Measurements from ENCODE around the gene PIP5K1C. TPM values are rescaled to one million over a fixed set of nuclear protein-coding genes. Genes with fewer than 3 reads are reported as not detected.
"Not testable (repeated sequence)": the region's sequence is repeated elsewhere in the genome, so short reads cannot be mapped to it uniquely, and the experiment has no call there.

Gene PIP5K1C
- total RNA-seq, 1 donor from 2014 or later = 58.1 TPM

DNA sequence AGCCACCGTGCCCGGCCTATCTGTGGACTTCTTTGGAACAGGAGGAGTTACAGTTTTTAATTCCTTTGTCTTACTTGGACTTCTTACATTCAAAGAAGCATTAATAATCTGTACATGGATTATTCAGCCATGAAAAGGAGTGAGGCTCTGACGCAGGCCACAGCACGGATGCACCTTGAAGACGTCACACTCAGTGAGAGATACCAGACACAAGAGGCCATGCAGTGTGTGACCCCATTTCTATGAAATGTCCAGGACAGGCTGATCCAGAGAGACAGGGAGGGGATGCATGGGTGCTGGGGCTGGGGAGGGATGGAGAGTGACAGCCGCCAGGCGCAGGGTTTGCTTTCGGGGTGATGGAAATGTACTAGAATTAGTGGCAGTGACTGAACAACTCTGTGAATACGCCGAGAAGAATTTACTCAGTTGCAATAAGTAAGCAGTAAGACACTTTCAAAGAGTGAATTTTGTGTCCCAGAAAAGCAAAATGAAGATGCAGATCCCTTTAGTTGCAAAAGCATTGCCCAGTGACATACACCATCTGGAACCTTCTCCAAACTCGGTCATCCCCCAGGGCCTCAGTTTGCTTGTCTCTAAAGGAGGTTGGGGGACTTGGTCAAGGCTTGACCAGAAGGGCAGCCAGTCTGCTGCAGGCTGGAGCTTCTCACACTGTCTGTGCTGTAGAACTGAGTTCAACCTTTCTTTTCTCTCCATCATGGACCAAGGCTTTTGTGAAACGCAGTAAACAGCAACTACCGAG lies 25.3 kb downstream of the PIP5K1C start:
- DNase-seq (ENCODE audit: low spot score) = no peak

GRCh38 chr19:3673506-3674439 lies 26.5 kb downstream of the PIP5K1C start:
- no peak for DNase-seq (ENCODE audit: low spot score)

DNA sequence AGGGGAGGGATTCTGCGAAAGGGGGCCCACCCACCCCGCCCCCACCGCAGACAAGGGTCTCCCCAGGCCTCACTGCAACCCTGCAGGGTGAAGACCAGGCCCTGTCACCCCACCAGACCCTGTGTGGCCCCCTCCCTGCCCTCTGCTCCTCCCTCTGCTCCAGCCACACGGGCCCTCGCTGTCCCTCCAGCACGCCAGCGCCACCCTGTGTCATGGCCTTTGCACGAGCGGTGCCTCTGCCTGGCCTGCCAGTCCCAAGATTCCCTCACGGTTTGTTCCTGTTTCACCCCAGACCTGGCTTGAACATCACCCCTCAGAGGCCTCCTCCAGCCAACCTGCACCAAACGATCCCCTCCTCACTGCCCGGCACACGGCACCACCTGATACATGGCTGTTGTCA lies 27.3 kb downstream of the PIP5K1C start:
- no peak for DNase-seq (ENCODE audit: low spot score)

GRCh38 chr19:3672575-3672948 lies 27.7 kb downstream of the PIP5K1C start:
- no peak for DNase-seq (ENCODE audit: low spot score)

DNA sequence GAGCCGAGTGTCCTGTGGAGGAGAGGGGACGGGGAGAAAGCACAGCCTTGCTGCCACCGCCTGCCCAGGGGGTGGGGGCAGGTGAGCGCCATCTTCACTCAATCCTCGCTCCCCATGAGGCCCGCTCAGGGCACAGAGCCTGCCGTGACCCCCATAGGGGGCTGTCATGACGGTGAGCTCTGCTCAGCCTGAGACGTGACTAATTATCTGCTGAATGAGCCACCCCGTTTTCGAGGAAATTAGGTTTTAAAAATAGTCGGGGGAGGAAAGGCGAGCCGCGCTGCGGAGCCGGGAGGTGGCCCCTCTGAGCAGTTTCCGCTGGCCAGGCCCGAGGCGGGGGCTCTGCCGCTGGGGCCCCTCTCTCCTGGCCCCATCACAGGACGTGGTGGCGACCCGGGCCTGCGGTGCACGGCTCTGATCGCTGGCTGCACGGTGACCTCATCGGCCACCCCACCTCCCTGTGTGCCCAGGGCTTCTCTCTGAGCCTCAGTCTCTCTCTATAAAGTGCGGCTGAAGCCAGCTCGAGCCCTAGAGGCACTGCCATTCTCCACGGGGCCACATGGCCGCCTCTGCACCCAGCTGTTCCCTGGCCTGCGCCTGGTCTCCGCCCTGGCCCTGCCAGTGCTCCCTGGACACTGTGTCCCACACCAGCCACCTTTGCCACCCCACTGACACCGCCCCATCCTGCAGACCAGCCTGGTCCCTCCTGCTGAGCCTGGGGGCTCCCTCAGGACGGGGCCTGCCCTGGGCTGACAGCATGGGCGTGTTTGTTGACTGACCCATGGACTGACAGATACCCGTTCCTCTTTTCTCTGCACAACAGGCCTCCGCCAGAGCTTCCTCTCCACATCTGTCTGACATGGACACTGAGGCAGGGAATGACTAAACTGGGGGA lies 28.3 kb downstream of the PIP5K1C start:
- no peak for DNase-seq (ENCODE audit: low spot score)

DNA sequence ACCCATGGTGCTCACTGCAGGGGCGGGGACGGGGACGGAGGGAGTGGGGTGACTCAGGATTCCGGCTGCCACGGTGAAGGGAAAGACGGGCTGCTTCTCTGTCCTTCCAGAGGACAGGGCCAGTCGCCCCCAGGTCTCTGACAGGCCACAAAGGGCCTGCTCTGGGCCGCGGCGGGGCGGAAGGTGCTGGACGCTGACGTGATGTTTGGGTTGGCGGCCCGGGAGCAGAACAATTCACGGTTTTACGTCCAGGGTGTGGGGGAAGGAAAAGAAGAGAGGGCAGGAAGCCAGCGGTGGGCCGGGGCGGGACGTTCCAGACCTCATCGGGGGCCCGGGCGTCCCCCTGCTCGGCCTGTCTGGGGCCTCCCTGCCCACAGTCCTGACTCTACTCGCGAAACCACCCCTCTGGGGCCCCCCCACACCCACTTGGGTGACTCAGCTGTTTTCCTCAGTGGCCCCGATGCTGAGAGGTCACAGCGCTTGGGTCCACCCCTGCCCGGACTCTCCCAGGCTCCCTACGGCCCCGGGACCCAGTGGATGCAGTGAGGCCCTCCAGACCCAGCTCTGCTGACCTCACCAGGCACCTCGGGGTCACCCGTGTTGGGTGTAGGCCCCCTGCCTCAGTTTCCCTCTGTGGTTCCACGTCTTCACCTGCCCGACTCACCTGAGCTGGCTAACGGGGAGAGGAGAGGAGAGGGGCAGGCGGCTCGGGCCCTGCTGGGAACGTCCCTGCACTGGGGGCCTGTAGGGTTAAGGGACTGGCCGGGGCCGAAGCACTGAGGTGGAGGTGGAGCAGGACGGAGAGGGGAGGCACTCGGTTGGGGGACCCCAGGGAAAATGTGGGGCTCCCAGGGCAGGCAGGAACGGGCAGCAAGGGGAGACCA lies 29.2 kb downstream of the PIP5K1C start:
- DNase-seq (ENCODE audit: low spot score) = peak; percentile 81

- peak; percentile 88 for DNase-seq (ENCODE audit: low spot score)
These were observed 30.1 kb downstream of the PIP5K1C start for GRCh38 chr19:3669947-3670795.

GRCh38 chr19:3669082-3669946 lies 31.0 kb downstream of the PIP5K1C start:
- no peak for DNase-seq (ENCODE audit: low spot score)

DNA sequence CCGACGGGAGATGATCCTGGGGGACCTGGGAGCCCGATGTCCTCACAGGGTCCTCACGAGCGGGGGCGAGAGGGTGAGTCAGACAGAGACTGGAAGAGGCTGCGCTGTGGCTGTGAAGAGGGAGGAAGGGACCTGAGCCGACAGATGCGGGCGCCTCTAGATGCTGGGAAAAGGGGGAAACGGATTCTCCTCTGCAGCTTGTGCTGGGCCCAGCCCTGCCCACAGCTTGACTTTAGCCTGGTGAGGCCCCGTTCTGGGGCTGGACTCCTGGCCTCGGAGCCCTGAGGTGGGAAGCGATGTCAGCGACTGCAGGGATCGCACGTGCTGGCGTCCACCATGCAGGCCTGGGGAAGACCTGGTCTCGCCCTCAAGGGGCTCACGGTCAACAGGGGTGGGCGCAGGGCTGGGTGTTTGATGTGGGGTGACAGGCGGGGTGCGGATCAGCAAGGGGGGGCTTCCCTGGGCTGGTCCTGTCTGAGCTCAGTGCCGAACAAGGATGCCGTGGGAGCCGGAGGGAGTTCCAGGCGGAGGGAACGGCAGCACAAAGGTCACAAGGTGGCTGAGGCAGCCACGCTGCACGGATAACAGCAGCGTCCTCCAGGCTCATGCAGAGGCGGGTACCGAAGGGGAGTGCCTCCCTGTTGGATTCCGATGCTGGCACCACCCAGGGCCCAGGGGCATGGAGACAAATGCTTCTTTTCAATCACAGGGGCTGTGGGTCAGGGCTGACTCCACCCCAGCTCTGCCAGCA lies 31.8 kb downstream of the PIP5K1C start:
- no peak for DNase-seq (ENCODE audit: low spot score)

- no peak for DNase-seq (ENCODE audit: low spot score)
These were observed 32.5 kb downstream of the PIP5K1C start for GRCh38 chr19:3667766-3668165.

DNA sequence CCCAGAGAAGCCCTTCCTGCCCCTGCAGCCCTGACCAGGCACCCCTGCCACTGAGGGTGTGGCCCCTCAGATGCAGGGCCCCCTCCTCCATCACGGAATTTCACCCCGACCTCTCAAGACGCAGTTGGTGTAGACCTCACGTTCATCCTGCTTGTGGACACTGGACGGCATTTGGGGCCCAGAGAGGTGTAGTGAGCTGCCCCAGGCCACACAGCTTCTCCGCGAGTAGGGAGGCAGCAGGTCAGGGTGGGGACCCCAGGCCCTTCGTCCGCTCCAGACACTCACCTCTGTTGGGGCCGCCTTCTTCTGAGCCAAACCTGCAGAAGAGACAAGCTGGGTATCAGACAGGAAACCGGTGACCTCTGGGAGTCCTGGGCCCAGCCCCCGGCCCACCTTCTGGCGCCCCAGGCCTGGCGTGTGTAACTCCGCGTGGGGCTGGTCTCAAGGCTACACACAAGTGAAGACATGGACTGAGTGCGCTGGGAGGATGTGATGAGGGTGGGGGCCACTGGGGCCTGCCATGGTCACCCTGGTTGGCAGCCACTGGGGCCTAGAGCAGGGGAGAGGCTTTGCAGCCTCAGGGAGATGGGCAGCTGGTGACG lies 33.1 kb downstream of the PIP5K1C start:
- DNase-seq (ENCODE audit: low spot score) = no peak

DNA sequence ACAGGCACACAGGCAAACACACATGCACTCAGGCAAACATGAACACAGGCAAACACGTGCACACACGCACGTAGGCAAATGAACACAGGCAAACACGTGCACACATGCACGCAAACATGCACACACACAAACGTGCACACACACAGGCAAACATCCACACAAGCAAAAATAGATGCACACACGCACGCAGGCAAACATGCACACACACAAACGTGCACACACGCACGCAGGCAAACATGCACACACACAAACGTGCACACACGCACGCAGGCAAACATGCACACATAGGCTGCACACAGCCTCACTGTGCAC lies 33.8 kb downstream of the PIP5K1C start:
- DNase-seq (ENCODE audit: low spot score) = not testable (repeated sequence)

DNA sequence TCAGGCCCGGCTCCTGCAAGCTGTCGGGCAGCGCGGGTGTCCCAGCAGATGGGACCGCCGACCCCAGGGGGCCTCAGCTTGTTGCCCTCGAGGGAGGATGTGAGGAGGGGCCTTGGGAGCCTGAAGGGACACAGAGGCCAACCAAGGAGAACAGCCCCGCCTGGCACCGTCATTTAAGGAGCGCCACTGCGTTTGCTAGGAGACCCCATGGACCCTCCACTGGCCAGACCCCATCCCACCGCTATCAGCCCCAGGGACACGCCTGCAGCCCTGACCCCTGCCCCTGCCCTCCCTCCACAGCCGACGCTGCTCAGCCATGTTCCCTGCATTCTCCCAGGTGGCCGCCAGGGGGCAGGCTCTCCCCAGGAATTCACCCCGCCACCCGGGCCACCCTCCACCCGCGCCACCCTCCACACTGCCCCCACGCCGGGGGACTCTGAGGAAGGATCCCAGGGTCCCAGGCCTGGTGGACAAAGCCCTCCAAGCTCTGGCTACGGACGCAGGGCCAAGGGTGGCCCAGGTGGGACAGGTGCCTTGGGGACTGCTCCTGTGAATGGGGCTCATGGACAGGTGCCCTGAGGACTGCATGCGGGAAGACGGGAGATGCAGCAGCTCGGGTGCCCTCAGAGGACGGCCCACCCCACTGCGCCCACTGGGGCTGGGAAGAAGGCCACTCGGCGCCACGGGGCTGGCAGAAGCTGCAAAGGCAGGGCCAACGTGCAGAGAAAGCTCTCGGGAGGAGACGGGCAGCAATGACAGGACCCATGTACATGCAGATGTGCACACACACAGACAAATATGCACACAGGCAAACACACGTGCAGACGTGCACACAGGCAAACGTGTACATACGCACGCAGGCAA lies 34.4 kb downstream of the PIP5K1C start:
- peak; percentile 75 for DNase-seq (ENCODE audit: low spot score)

- DNase-seq (ENCODE audit: low spot score) = no peak
These were observed 35.2 kb downstream of the PIP5K1C start for GRCh38 chr19:3664879-3665642.

DNA sequence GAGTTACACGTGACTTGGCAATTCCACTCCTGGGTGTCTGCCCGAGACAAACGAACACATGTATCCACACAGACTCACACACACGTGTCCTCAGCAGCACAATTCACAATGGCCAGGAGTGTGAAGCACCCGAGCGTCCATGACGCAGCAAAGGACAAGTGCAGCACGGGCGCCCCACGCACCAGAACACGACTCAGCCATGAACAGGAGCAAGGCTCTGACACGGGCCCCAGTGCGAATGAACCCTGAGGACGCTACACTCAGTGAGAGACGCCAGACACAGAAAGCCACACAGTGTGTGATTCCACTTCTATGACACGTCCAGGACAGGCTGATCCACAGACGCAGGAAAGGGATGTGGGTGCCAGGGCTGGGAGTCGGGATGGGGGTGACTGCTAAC lies 36.4 kb downstream of the PIP5K1C start:
- DNase-seq (ENCODE audit: low spot score) = no peak

Data from ureter (tissue), 1 donor.